HEK293 (cell line): Measurements from ENCODE around the gene SMURF1.
"Not testable (repeated sequence)": the region's sequence is repeated elsewhere in the genome, so short reads cannot be mapped to it uniquely, and the experiment has no call there.

ENCODE experiments used
- ELK4 ChIP-seq: IDR thresholded peaks from 2 replicates; pipeline ENCODE4 v1.6.1; 2011; ENCODE audit warnings: mild to moderate bottlenecking, low read depth, low read length, borderline replicate concordance
- INSM2 ChIP-seq: fragments of 450-650 bp; formaldehyde crosslinking; IDR thresholded peaks from 2 replicates; pipeline ENCODE4 v1.5.1; 2016; ENCODE audit warnings: missing biosample characterization, missing genetic modification characterization
- ZBTB17 ChIP-seq: fragments of 450-650 bp; formaldehyde crosslinking; IDR thresholded peaks from 2 replicates; pipeline ENCODE4 v1.5.1; 2016; ENCODE audit warnings: missing biosample characterization, missing genetic modification characterization
- ZBTB49 ChIP-seq: fragments of 450-650 bp; formaldehyde crosslinking; IDR thresholded peaks from 2 replicates; pipeline ENCODE4 v1.5.1; 2016; ENCODE audit warnings: missing biosample characterization, missing genetic modification characterization, low read depth
- ZBTB7A ChIP-seq: fragments of 450-650 bp; formaldehyde crosslinking; IDR thresholded peaks from 2 replicates; pipeline ENCODE4 v1.5.1; 2016; ENCODE audit warnings: low read depth, missing biosample characterization, missing genetic modification characterization
- ZNF174 ChIP-seq: fragments of 450-650 bp; formaldehyde crosslinking; IDR thresholded peaks from 2 replicates; pipeline ENCODE4 v1.5.0; 2017; ENCODE audit warnings: missing biosample characterization, mild to moderate bottlenecking, missing genetic modification characterization
- ZNF513 ChIP-seq: fragments of 450-650 bp; IDR thresholded peaks from 2 replicates; pipeline ENCODE4 v1.5.1; 2018; ENCODE audit warnings: missing biosample characterization, missing genetic modification characterization
- ZNF76 ChIP-seq: fragments of 450-650 bp; formaldehyde crosslinking; IDR thresholded peaks from 2 replicates; pipeline ENCODE4; 2016; ENCODE audit warnings: low read depth, missing biosample characterization, missing genetic modification characterization, borderline replicate concordance
- ZNF791 ChIP-seq: fragments of 450-650 bp; formaldehyde crosslinking; IDR thresholded peaks from 2 replicates; pipeline ENCODE4 v1.5.1; 2016; ENCODE audit warnings: missing biosample characterization, missing genetic modification characterization
- ZSCAN18 ChIP-seq: fragments of 450-650 bp; formaldehyde crosslinking; IDR thresholded peaks from 2 replicates; pipeline ENCODE4 v1.5.1; 2016; ENCODE audit warnings: missing biosample characterization, missing genetic modification characterization
- TF ChIP-seq, protein P1 (sequence below): fragments of 450-650 bp; formaldehyde crosslinking; IDR thresholded peaks from 2 replicates; pipeline ENCODE4 v1.5.1; 2016; ENCODE audit warnings: missing biosample characterization, missing genetic modification characterization
- TF ChIP-seq, protein P2 (sequence below): fragments of 450-650 bp; formaldehyde crosslinking; IDR thresholded peaks from 2 replicates; pipeline ENCODE4 v1.5.1; 2016; ENCODE audit warnings: missing biosample characterization, missing genetic modification characterization, low read depth
- TF ChIP-seq, protein P3 (sequence below): fragments of 450-650 bp; formaldehyde crosslinking; IDR thresholded peaks from 2 replicates; pipeline ENCODE4 v1.5.1; 2016; ENCODE audit warnings: missing biosample characterization, missing genetic modification characterization

DNA sequence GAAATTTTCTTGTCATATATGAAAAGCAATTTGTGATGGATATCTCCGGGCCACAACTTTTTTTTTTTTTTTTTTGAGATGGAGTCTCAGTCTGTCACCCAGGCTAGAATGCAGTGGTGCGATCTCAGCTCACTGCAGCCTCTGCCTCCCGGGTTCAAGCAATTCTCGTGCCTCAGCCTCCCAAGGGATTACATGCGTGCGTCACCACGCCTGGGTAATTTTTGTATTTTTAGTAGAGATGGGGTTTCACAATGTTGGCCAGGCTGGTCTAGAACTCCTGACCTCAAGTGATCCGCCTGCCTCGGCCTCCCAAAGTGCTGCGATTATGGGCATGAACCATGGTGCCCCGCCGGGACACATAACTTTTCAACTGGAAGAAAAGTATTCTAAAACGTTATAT, 40.1 kb downstream of the SMURF1 start:
- TF ChIP-seq, protein P1, sequence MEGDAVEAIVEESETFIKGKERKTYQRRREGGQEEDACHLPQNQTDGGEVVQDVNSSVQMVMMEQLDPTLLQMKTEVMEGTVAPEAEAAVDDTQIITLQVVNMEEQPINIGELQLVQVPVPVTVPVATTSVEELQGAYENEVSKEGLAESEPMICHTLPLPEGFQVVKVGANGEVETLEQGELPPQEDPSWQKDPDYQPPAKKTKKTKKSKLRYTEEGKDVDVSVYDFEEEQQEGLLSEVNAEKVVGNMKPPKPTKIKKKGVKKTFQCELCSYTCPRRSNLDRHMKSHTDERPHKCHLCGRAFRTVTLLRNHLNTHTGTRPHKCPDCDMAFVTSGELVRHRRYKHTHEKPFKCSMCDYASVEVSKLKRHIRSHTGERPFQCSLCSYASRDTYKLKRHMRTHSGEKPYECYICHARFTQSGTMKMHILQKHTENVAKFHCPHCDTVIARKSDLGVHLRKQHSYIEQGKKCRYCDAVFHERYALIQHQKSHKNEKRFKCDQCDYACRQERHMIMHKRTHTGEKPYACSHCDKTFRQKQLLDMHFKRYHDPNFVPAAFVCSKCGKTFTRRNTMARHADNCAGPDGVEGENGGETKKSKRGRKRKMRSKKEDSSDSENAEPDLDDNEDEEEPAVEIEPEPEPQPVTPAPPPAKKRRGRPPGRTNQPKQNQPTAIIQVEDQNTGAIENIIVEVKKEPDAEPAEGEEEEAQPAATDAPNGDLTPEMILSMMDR (tag by site-specific recombination), result not testable (repeated sequence)
- not testable (repeated sequence) for TF ChIP-seq ZNF76; ZNF513 (tag by site-specific recombination); ZSCAN18 (tag by site-specific recombination); ZBTB17 (tag by site-specific recombination); INSM2 (tag by site-specific recombination); ZBTB7A; ZNF791 (tag by site-specific recombination); ZBTB49 (tag by site-specific recombination); ELK4; ZNF174
- TF ChIP-seq, protein P2, sequence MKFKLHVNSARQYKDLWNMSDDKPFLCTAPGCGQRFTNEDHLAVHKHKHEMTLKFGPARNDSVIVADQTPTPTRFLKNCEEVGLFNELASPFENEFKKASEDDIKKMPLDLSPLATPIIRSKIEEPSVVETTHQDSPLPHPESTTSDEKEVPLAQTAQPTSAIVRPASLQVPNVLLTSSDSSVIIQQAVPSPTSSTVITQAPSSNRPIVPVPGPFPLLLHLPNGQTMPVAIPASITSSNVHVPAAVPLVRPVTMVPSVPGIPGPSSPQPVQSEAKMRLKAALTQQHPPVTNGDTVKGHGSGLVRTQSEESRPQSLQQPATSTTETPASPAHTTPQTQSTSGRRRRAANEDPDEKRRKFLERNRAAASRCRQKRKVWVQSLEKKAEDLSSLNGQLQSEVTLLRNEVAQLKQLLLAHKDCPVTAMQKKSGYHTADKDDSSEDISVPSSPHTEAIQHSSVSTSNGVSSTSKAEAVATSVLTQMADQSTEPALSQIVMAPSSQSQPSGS (tag by site-specific recombination), result not testable (repeated sequence)
- TF ChIP-seq, protein P3, sequence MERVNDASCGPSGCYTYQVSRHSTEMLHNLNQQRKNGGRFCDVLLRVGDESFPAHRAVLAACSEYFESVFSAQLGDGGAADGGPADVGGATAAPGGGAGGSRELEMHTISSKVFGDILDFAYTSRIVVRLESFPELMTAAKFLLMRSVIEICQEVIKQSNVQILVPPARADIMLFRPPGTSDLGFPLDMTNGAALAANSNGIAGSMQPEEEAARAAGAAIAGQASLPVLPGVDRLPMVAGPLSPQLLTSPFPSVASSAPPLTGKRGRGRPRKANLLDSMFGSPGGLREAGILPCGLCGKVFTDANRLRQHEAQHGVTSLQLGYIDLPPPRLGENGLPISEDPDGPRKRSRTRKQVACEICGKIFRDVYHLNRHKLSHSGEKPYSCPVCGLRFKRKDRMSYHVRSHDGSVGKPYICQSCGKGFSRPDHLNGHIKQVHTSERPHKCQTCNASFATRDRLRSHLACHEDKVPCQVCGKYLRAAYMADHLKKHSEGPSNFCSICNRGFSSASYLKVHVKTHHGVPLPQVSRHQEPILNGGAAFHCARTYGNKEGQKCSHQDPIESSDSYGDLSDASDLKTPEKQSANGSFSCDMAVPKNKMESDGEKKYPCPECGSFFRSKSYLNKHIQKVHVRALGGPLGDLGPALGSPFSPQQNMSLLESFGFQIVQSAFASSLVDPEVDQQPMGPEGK (tag by site-specific recombination), result not testable (repeated sequence)
